HG03469 (cell line): Measurements from ENCODE around the gene CPVL.
"Not testable (repeated sequence)": the region's sequence is repeated elsewhere in the genome, so short reads cannot be mapped to it uniquely, and the experiment has no call there.

ENCODE experiments used
- ATAC-seq: cut with Tn5 transposase; IDR thresholded peaks from one replicate; pipeline ENCODE4 v1.9.1; 2021; ENCODE audit warnings: mild to moderate bottlenecking, moderate library complexity, moderate number of reproducible peaks; ENCODE audit not compliant: unreplicated experiment

CPVL gene

DNA sequence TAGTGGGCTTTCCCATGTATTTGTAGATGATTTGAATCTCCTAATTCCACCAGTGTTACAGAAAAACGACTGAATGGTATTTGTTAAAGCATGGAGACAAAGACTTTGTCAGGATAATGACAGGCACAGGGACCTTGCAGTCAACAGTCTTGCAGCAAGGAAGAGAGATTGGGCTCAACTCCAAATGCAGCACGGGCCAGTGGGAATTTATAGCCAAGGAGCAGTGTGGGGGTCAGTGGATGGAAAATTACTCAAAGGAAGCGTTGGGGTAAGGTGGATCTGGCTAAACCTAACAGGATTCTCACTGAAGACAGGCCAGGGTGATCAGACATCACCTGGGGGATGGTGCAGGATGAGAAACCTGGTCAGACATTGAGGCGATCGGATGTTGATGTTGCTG lies 24.3 kb downstream of the CPVL start:
- no peak for ATAC-seq

DNA sequence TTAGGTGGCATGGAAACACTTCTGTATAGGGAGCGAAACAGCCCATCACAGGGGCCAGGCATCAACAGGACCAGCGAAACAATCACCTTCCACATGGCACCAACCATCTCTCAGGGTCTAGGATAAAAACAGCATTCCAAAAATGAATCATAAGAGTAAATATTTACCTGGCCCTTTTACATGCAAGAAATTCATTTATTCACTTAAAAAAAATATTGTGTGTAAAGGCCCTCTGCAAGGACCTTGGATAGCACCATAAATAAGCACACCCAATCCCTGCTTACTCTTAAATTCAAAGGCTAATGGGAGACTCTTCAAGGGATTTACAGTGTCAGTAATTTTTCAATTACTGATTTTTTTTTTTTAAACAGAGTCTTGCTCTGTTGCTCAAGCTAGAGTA lies 25.4 kb downstream of the CPVL start:
- ATAC-seq, result no peak

DNA sequence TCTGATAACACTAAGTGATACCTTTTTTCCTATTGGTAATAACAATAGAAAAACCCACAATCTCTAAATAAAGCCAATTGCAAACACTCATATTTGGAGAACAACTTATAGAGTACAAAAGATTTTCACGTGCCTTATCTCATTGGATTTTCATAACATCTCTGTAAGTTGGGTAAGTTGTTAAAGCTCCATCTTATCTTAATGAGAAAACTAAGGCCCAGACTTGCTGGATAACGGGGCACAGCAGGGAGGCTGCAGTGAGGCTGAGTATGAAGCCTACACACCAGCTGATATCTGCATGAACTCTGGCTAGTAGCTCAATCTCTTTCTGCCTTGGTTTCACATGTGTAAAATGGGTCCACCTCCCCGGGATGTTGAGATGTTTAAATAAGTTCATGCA lies 26.8 kb downstream of the CPVL start:
- ATAC-seq, result no peak

DNA sequence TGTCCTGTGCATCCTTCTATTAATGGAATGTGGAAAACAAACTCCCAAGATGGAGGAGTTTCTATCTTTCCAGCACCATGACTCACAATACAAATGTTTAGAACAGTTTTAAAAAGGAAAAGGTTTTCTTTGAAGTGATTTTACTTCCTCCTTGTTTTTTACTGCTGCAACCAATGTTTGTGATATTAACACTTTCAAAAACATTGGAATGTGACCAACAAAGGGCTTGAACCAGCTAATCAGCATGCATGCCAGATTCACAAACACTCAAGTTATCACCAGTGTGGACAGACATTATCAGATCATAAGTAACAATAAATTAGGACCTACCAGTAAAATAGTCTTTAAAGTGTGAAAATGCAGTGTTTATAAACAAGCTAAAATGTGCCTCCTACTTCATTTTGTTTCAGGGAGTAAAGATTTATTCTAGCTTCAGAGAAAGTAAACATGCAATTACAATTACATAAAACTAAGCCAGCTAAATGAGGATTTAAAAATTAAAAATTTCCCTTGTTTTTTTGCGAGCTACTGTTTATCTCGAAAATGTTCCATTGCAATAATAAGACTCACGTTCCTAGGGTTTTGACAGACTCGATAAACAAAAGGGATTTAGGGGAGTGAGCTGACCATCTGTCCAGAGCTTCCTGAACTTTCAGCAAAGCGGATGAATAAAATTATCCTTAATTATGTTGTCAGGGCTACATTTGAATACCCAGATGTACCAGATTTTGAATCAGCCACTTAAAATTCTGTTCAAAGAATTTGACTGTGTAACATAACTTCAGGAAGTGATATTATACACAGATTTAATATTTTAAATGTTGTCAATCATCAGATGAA lies 29.8 kb downstream of the CPVL start:
- ATAC-seq, result no peak

DNA sequence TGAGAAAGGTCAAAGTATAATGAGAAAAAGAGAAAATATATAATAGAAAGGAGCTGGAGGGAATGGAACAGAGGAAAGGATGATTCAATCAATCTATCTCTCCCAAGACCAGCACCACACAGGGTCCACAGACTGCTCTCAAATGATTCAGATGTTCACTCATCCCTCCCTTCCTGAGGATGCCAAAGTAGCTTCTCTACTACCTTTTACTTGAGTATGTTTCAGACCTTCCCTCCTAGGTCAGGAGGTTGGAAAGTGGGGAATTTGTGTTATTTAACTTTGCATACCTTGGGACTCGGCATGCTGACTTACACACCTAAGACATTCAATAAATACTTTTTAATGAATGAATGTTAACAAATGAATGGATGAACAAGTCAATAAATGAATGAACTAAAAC lies 30.6 kb downstream of the CPVL start:
- ATAC-seq, result no peak

DNA sequence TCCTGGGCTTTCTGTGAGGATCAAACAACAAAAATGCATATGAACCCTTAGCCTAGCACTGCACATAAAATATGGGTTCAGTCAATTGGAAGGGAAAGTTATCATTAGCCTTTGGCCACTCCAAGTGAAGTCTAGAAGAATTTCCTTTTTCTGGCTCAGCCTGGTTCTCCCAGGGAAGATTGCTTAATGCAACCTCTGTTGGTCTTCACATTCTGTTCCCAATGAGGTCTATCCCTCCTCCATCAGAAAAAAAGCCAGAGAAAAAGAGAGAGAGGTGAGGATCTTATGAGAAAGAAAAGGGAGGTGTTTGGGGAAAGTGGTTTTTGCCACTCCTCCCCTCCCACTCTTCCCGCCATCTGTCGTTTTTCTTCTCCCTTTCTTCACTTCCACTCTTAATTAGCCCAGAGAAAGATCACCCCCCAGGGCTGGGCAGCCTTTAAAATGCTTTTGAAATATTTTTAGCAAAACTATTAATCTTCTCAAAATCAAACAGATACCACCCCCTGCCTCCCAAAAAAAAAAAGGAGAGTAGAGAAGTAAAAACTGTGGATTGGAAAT lies 31.1 kb downstream of the CPVL start:
- no peak for ATAC-seq

DNA sequence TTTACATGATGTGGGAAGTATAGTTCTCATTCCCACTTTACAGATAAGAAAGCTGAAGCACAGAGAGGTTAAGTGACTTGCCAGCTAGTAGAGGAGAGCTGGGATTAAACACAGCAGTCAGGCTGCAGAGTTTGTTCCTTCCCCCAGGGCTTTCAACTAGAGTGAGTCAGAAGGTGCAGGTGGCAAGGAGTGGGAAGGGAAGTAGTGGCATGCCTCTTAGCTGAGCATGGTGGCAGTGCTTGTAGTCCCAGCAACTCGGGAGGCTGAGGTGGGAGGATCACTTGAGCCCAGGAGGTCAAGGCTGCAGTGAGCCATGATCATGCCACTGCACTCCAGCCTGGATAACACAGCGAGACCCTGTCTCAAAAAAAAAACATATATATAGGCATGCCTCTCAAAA lies 32.1 kb downstream of the CPVL start:
- ATAC-seq, result not testable (repeated sequence)

DNA sequence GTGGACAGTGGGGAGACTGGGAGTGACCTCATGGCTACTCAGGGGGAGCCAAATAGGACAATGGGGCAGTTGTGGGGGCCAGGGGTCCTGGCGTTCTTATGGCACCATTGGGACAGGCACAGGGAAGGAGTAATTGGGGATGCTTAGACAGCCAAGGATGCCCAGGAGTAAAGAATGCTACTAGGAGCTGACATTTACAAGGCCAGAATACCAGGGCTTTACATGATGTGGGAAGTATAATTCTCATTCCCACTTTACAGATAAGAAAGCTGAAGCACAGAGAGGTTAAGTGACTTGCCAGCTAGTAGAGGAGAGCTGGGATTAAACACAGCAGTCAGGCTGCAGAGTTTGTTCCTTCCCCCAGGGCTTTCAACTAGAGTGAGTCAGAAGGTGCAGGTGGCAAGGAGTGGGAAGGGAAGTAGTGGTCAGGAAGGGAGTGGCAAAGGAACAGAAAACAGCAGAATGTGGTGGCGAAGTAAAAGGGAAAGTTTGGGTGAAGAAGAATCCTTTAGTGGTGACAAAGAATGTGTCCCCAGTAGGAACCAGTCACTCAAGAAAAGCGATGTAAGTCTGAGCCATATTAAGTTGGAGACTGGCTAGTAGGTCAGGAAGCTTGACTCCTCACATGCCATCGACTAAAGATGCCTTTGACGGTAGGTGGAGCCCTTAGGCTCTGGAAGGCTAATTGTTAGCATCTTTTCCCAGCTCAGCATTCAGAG lies 32.8 kb downstream of the CPVL start:
- ATAC-seq, result no peak

DNA sequence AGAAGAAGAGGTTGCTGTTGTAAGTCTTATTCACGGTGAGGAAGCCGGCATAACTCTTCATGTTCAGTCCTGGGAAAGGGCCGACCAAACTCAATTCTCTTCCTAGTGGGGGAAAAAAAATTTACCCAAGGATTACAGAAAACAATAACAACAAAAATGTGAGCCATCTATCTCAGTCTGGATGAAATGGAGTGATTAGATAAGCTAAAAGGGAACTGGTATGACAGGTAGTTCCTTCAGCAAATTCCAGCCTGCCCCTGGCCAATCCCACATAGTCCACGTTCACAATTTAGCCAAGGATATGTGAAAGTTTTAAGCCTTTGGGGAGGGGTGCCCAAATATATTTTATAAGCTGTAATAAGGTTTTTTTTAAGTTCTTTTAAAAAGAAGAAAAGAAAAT lies 33.6 kb downstream of the CPVL start:
- ATAC-seq, result no peak

DNA sequence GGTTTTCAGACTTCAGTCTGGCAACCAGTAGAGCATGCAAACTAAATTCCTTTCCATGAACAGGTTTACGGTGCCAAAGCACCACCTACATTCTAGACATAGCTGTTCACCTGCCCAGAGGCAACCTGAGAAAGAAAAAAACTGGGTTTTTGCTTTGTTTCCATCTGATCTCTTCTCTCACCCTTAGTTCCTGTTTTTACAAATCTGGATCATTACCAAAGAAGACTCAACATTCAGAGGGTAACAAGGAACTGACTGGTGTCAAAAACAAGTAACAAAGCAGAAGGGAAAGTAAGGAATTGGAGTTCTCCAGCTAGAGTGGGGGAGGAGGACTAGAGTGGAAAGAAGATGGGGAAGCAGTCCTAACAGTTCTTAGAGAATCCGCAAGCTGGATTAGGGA lies 36.4 kb downstream of the CPVL start:
- ATAC-seq, result no peak

DNA sequence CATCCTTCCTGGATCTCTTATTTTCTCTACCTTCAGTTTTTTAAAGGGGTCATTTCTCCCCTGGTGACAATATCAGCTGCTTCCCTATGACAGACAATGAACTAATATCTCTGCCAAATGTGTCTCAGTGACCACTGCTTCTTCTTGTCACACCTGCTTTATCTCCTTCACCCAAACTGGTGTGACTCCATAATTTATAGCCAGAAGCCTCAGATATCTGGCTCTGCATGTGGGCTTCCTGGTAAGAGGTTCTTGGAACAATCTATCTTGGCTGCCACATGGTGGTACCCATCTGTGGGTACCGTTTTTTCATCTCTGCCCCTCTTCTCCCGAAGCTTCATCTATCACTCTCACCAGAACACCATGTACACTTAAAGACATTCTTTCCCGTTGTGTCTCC lies 37.0 kb downstream of the CPVL start:
- no peak for ATAC-seq

DNA sequence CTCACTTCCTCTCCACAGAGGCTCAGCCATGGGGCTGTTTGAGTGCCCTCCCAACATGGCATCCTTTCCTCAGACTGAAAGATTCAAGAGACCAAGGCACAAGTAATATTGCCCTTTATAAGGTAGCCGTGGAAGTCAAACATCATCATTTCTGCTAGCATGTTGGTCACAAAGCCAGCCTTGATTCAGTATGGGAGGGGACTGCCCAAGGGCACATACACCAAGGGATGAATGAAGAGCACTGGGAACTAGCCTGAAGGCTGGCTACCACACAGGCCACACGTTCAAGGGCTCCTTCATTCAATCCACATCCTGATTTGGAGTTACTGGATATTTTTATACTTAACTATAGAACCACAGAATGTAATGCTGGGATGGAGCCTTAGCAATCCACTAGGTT lies 39.3 kb downstream of the CPVL start:
- ATAC-seq, result no peak

DNA sequence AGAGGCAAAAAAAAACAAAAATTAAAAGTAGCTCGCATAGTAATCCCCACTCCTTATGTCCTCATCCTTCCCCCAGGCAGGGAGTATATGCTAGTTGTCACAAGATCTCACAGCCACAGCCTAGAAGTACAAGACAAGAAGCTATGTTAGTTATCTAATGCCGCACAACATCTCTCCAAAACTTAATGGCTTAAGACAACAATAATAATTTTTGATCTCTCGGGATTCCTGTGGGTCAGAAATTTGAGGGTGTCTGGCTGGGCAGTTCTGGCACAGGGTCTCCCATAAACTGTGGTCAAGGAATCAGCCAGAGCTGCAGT lies 39.7 kb downstream of the CPVL start:
- ATAC-seq, result no peak

DNA sequence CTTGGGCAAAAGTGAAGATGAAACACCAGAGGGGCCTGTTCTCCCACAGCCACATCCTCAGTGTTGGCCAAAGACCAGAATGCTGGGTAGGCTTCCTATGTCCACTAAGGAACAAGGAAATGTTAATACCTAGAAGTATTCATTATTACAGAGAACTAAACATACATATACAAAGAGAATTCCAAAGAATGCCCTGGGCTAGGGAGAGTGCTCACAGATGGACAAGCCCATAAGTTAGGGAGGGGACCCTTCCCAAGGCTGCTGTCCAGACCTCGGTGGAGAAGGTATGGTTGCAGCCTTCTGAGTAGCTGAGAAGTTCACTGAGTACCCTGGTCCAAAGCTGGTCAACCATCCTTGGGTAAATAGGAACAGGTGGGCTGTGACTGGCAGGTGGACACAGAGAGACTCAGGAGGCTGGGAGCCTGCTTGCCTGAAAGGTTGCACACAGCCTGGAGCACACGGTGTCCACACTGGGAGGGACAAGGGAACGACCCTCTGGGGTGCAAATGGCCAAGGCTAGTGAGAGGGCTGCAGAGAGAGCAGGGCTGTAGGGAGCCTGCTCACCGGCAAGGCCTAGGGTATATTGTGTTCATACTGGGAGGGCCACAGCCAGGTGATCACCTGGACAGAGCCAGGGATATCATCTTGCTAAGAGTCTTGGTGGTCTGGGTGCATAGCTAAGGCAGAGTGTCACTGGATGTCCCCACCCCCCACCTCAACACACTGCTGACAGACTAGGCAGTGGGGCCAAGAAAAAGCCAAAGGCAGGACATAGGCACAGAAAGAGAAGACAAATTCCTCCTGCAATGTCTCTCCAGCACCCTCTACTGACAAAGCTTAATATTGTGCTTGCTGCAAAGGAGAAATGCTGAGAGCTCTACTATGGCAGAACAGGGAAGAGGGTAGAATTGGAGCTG lies 40.3 kb downstream of the CPVL start:
- ATAC-seq, result no peak

DNA sequence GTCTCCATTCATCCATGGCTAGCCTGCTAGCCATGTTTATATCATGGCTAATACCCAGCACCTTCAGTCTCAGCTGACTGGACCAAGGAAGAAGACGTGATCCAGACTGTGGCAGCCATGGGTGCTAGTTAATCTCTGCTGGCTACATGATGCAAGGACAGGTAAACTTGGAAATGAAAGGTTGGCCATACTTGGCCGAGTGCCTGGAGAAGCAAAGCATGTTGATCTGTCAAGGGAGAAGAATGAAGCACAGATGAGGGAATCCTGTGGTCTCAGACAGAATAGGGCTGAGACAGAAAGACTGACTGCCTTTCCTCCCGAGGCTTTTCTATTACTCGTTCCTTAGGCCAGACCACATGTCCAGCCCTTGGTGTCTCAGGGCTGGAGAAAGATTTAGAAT lies 41.1 kb downstream of the CPVL start:
- no peak for ATAC-seq

DNA sequence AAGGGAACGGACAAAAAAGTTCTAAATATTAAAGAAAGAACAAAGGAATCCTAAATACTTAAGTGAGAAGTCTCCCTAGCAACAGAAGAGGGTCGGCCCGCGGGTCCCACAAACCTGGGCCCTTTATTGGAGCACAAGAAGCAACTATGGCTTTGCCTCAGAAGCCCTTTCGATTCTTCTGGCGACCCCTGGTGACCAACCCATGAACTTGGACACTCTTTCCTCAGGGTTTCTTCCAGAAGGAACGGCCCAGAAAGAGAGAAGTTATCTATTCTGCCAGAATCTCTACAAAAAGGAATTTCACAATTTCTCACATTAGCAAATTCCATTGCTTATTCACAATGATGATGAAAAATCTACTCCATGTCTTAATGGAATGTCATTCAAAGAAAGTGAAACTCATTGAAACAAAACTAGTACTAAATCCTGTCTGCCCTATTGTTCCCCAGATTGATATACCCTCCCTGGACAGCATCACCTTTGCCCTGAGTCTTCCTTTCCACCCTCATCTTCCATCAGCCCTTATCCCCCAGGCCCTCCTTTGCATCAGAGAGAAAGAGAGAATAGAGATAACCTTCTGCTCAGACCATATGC lies 43.7 kb downstream of the CPVL start:
- no peak for ATAC-seq

DNA sequence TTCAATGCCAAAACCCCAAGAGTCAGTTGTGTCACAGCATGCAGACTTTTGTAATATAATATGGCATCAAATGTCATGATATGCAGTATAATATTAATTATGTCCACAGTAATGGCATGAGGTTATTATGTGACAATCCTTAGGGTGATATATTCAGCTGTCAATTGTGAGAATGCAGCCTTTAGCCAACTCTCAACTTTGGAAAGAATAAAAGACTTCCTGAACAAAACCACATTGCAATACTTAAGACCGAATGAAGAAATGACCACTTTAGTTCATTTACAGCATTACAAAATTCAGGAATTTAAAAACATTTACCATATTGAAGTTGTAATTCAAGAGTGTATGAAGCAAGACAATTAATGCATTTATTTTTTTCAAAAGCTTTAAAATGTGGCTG lies 45.4 kb downstream of the CPVL start:
- no peak for ATAC-seq

DNA sequence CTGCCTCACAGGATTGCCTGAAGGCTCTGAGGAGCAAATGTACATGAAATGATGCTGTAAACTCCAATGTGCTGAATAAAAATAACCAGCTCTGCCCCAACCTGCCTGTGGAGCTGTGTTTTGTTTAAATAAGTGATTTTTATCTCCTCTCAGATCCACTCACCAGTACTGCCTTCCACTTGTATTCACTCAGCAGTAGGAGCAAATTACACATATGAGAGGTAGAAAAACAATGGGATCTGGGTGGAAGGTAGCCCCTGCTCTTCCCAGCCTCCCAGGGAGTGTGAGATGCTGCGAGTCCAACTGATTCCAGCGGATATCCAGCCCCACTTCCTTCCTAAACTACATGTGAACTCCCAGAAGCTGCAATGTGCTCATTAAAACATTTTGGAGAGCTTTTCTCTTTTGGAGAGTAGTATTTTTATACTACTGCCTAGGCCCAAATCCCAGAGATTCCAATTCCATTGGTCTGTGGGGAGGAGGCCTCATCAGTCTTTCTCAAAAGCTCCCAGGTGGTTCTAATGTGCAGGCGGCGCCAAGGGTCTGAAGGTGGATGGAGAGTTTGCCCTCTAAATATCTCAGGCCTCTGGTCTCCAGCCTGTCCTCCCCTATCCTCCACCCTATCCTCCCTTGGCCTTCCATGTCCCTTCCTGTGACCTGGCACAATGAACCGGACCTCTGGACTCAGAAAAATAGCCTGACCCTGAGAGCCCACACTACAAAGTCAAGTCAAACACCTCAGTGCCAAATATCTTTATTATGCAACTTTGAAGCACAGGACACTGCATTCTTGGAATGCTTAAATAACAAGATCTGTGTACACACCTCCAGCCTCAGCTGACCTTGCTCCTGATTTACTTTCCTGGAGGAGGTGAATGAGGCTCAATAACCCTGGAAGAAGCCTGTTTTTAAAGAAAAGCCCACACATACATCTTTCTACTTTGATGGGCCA lies 46.2 kb downstream of the CPVL start:
- no peak for ATAC-seq

DNA sequence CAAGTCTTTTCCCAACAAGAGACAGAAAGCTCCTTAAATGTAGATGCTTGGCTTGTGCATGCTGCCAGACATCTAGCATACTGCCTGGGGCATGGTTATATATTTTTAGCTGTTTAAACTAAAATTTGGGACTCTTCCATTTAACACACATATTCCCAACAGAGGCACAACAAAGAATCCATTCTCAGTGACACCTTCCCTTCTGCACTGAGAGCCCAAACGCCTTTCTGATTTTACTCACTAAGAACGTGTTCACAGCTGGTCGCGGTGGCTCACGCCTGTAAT lies 49.9 kb downstream of the CPVL start:
- ATAC-seq, result no peak
